ENCODE results near the gene LRP1.

GRCh38 chr12:57234233-57234570 lies 105.9 kb downstream of the LRP1 start:
- TF ChIP-seq RARB (CRISPR knock-in tag; IDR thresholded peaks at IDR 0.05) (no peak), CREB5 (CRISPR knock-in tag; IDR thresholded peaks at IDR 0.05; ENCODE audit: low read depth) (no peak)
